CD14-positive monocyte (primary cell): Measurements from ENCODE around the gene ZCCHC14. TPM values are rescaled to one million over a fixed set of nuclear protein-coding genes. Genes with fewer than 3 reads are reported as not detected.

Source experiments
- DNase-seq, 3 donors: peaks; one replicate each; pipeline ENCODE4 v3.0.0-alpha.2; 2011 to 2022
- H2AFZ ChIP-seq: 2 replicates; pipeline ENCODE4 v1.6.0; 2012; ENCODE audit warnings: mild to moderate bottlenecking, low read depth, low read length, inconsistent platforms; ENCODE audit not compliant: insufficient read depth, poor library complexity, severe bottlenecking
- H3K27ac ChIP-seq, 2 donors: 1 replicate in 1 of 2; 2 replicates in 1 of 2; pipeline ENCODE4 v1.5.1; 2012 to 2013; ENCODE audit warnings: low read length in 2 of 2, control low read depth in 1 of 2, inconsistent platforms in 1 of 2, low read depth in 1 of 2, mild to moderate bottlenecking in 1 of 2
- H3K27me3 ChIP-seq, 2 donors: one replicate each; pipeline versions ENCODE4 v1.6.0 to v1.6.1; 2011 to 2013; ENCODE audit warnings: low read length in 2 of 2; ENCODE audit not compliant: control insufficient read depth in 2 of 2, insufficient read depth in 2 of 2
- H3K36me3 ChIP-seq, 2 donors: replicated peaks in 1 of 2; 1 replicate in 1 of 2; 2 replicates in 1 of 2; pipeline versions ENCODE4 v1.5.1 to v1.6.1; 2012 to 2013; ENCODE audit warnings: low read length in 2 of 2, control low read depth in 1 of 2, inconsistent platforms in 1 of 2, mild to moderate bottlenecking in 1 of 2; ENCODE audit not compliant: insufficient read depth in 2 of 2, control insufficient read depth in 1 of 2
- H3K4me1 ChIP-seq, 2 donors: 1 replicate in 1 of 2; 2 replicates in 1 of 2; pipeline versions ENCODE4 v1.5.1 to v1.6.1; 2012 to 2013; ENCODE audit warnings: low read length in 2 of 2, control low read depth in 1 of 2, inconsistent platforms in 1 of 2, mild to moderate bottlenecking in 1 of 2, moderate library complexity in 1 of 2; ENCODE audit not compliant: insufficient read depth in 2 of 2, control insufficient read depth in 1 of 2
- H3K4me2 ChIP-seq: replicated peaks from 2 replicates; pipeline ENCODE3; 2012; ENCODE audit warnings: low read length, moderate library complexity, mild to moderate bottlenecking; ENCODE audit not compliant: poor library complexity, severe bottlenecking; ENCODE audit errors: extremely low read depth
- H3K4me3 ChIP-seq, 3 experiments: fragments of 200-600 bp in 1 of 3; sonication (generic) in 1 of 3; replicated peaks in 1 of 3; 1 replicate in 2 of 3; 2 replicates in 1 of 3; pipeline ENCODE4 v1.5.1; 2011 to 2013; ENCODE audit warnings: low read length in 3 of 3, mild to moderate bottlenecking in 3 of 3, control low read depth in 2 of 3, low read depth in 2 of 3, inconsistent platforms in 1 of 3, moderate library complexity in 1 of 3
- H3K79me2 ChIP-seq: 2 replicates; pipeline ENCODE4 v1.6.0; 2012; ENCODE audit warnings: mild to moderate bottlenecking, control low read depth, inconsistent platforms, low read length, moderate library complexity; ENCODE audit not compliant: insufficient read depth
- H3K9ac ChIP-seq: 2 replicates; pipeline ENCODE4 v1.6.0; 2017; ENCODE audit warnings: low read length, mild to moderate bottlenecking; ENCODE audit not compliant: insufficient read depth, poor library complexity, severe bottlenecking
- H3K9me3 ChIP-seq, 2 donors: replicated peaks in 1 of 2; 1 replicate in 1 of 2; 2 replicates in 1 of 2; pipeline versions ENCODE4 v1.5.1 to v1.6.1; 2012 to 2013; ENCODE audit warnings: low read length in 2 of 2, control low read depth in 1 of 2; ENCODE audit not compliant: control insufficient read depth in 1 of 2, insufficient read depth in 1 of 2
- H4K20me1 ChIP-seq: 2 replicates; pipeline ENCODE4 v1.6.0; 2012; ENCODE audit warnings: mild to moderate bottlenecking, low read length, control low read depth, moderate library complexity; ENCODE audit not compliant: insufficient read depth
- H3K27ac Mint-ChIP-seq, 7 donors: one replicate each; pipeline ENCODE4 v1.8.0; 2020; ENCODE audit warnings: mild to moderate bottlenecking in 7 of 7, mixed read lengths in 7 of 7, moderate library complexity in 6 of 7, inconsistent platforms in 2 of 7
- H3K27me3 Mint-ChIP-seq, 3 donors: one replicate each; pipeline ENCODE4 v1.8.0; 2021 to 2022; ENCODE audit warnings: low read depth in 3 of 3, mild to moderate bottlenecking in 3 of 3, mixed read lengths in 3 of 3, moderate library complexity in 3 of 3, inconsistent platforms in 1 of 3
- H3K36me3 Mint-ChIP-seq, 2 donors: one replicate each; pipeline ENCODE4 v1.8.0; 2020; ENCODE audit warnings: mixed read lengths in 2 of 2, inconsistent platforms in 1 of 2, mild to moderate bottlenecking in 1 of 2
- H3K4me1 Mint-ChIP-seq: one replicate; pipeline ENCODE4 v1.8.0; 2020; ENCODE audit warnings: mild to moderate bottlenecking, mixed read lengths
- H3K4me3 Mint-ChIP-seq, 2 donors: one replicate each; pipeline ENCODE4 v1.8.0; 2020; ENCODE audit warnings: mild to moderate bottlenecking in 2 of 2, mixed read lengths in 2 of 2, moderate library complexity in 1 of 2
- H3K9me3 Mint-ChIP-seq, 7 donors: one replicate each; pipeline ENCODE4 v1.8.0; 2020 to 2022; ENCODE audit warnings: mixed read lengths in 7 of 7, mild to moderate bottlenecking in 6 of 7, moderate library complexity in 6 of 7, inconsistent platforms in 2 of 7
- CTCF ChIP-seq: fragments of 200-600 bp; IDR thresholded peaks from one replicate; pipeline ENCODE4 v1.8.0; 2022; ENCODE audit warnings: antibody characterized with exemption, mild to moderate bottlenecking
- WGBS: methylation state at CpG from one replicate; pipeline ENCODE4 v1.1.5; 2013; ENCODE audit warnings: missing lambda C conversion rate; ENCODE audit not compliant: insufficient coverage; 5-methylcytosine and 5-hydroxymethylcytosine counted together
- intact Hi-C, 2 donors: fragments of 100-400 bp; cut with micrococcal nuclease; formaldehyde crosslinking; loops; one replicate each; pipeline versions ENCODE4 v1.15.0 to v1.15.1; 2023
- polyA plus RNA-seq, 3 donors: library from polyadenylated mRNA; depleted of rRNA in 1 of 3; unstranded in 2 of 3; stranded (reverse) in 1 of 3; fragments of 300-500 nt in 2 of 3; fragments of >200 nt in 1 of 3; fragmentation: Illumina TruSeq in 2 of 3; gene quantifications; 1 replicate in 2 of 3; 2 replicates in 1 of 3; pipeline ENCODE4 v1.2.3, GENCODE V29; 2012 to 2021

Gene ZCCHC14
- polyA plus RNA-seq, 3 donors, result 0.11 to 4.0 (median 0.22) TPM

- no peak overlapping the region for H2AFZ ChIP-seq
- no peak overlapping the region for H3K27ac ChIP-seq
- no peaks in the 10 kb centered on the region for H3K79me2 ChIP-seq
- H3K27ac Mint-ChIP-seq, result no peak overlapping the region
- no peak overlapping the region for H3K4me2 ChIP-seq
- no peaks in the 10 kb centered on the region for H3K36me3 Mint-ChIP-seq
- no peak for TF ChIP-seq CTCF
- H3K4me3 ChIP-seq, result no peak overlapping the region
- no peak for DNase-seq
- H3K9ac ChIP-seq, result no peak overlapping the region
- no peaks in the 10 kb centered on the region for H3K4me1 ChIP-seq
- H3K9me3 ChIP-seq, result peaks cover 11 to 28% of the 10 kb centered on the region in 2 donors
- H3K9me3 Mint-ChIP-seq, result peaks cover 22 to 46% (median 44%) of the 10 kb centered on the region in 7 donors
- H3K27me3 ChIP-seq, result no peaks in the 10 kb centered on the region
- H4K20me1 ChIP-seq, result no peaks in the 10 kb centered on the region
- WGBS, result 80% methylated on average over 1 of the region's 5 CpGs
- peaks cover 7 to 19% (median 15%) of the 10 kb centered on the region in 3 donors for H3K27me3 Mint-ChIP-seq
- no peaks in the 10 kb centered on the region for H3K4me1 Mint-ChIP-seq
- H3K36me3 ChIP-seq, result no peaks in the 10 kb centered on the region
- H3K4me3 Mint-ChIP-seq, result no peak overlapping the region
- intact Hi-C loops, result no loop called here
Measured at GRCh38 chr16:87534030-87534653, 41.3 kb upstream of the ZCCHC14 start.

- H3K9me3 Mint-ChIP-seq, result peaks cover 23 to 47% (median 43%) of the 10 kb centered on the region in 7 donors
Measured at GRCh38 chr16:87533061-87533460, 40.2 kb upstream of the ZCCHC14 start.

More at GRCh38 chr16:87533061-87533460, 40.2 kb upstream of the ZCCHC14 start:
- Histone ChIP-seq H3K9ac (no peak overlapping the region), H3K4me2 (no peak overlapping the region), H3K27ac (no peak overlapping the region), H3K4me3 (no peak overlapping the region), H3K9me3 (peaks cover 11 to 29% of the 10 kb centered on the region in 2 donors), H3K79me2 (no peaks in the 10 kb centered on the region), H3K36me3 (no peaks in the 10 kb centered on the region), H4K20me1 (no peaks in the 10 kb centered on the region), H3K4me1 (no peaks in the 10 kb centered on the region), H2AFZ (no peak overlapping the region), H3K27me3 (no peaks in the 10 kb centered on the region)
- peaks cover 7 to 18% (median 16%) of the 10 kb centered on the region in 3 donors for H3K27me3 Mint-ChIP-seq
- no peaks in the 10 kb centered on the region for H3K4me1 Mint-ChIP-seq
- intact Hi-C loops, result no loop called here
- 100% methylated on average over 1 of the region's 1 CpG for WGBS
- H3K36me3 Mint-ChIP-seq, result no peaks in the 10 kb centered on the region
- no peak for DNase-seq
- H3K27ac Mint-ChIP-seq, result no peak overlapping the region
- H3K4me3 Mint-ChIP-seq, result no peak overlapping the region
- TF ChIP-seq CTCF, result no peak
